ENCODE data around the gene EML1.

DNA sequence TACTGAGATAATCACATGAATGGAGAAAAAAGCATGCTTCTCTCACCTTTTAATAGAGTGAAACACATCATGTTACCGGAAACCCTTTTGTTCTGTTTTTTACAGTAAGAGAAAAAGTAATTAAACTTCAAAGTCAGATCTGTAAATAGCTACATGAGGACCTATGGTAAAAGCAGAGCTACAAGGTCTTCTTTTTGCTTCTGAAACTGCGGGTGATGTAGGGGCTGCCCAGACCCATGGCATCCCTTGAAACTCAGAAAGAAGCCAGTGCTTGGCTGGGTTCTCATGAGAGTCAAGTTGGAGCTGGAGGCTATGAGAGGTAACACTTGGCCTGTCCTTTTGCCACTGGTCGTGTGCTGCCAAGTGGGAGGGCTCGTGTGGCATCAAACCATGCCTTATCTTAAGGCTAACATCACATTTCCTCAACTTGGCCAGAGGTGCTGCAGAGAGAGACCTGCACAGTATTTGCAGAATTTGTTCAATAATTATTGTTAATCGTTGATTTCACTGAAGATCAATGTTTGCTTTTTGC is 47.6 kb downstream of the EML1 start:
- TF ChIP-seq, protein P1, sequence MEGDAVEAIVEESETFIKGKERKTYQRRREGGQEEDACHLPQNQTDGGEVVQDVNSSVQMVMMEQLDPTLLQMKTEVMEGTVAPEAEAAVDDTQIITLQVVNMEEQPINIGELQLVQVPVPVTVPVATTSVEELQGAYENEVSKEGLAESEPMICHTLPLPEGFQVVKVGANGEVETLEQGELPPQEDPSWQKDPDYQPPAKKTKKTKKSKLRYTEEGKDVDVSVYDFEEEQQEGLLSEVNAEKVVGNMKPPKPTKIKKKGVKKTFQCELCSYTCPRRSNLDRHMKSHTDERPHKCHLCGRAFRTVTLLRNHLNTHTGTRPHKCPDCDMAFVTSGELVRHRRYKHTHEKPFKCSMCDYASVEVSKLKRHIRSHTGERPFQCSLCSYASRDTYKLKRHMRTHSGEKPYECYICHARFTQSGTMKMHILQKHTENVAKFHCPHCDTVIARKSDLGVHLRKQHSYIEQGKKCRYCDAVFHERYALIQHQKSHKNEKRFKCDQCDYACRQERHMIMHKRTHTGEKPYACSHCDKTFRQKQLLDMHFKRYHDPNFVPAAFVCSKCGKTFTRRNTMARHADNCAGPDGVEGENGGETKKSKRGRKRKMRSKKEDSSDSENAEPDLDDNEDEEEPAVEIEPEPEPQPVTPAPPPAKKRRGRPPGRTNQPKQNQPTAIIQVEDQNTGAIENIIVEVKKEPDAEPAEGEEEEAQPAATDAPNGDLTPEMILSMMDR (IDR thresholded peaks at IDR 0.05; ENCODE audit: poor library complexity): no peak
- TF ChIP-seq EZH2phosphoT487 (IDR thresholded peaks at IDR 0.05; ENCODE audit: low read depth, severe bottlenecking, unreplicated experiment) (no peak), EZH2 (IDR thresholded peaks at IDR 0.05; ENCODE audit: borderline replicate concordance) (no peak)

All from hepatocyte (in vitro differentiated cells).